ENCODE measurements around the gene AKR1C2.
A peak's percentile ranks its signal among the peaks of the same experiment; 100 is the strongest.
"Not testable (repeated sequence)": the region's sequence is repeated elsewhere in the genome, so short reads cannot be mapped to it uniquely, and the experiment has no call there.

Gene AKR1C2

DNA sequence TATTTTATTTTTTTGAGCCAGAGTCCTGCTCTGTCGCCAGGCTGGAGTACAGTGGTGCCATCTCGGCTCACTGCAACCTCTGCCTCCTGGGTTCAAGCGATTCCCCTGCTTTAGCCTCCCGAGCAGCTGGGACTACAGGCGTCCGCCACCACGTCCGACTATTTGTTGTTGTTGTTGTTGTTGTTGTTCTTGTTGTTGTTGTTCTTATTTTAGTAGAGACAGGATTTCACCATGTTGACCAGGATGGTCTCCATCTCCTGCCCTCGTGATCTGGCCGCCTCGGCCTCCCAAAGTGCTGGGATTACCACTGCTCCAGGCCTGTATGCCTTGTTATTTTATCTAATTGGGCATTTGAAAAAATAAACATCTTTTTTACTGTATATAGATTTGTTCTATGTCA lies 42.1 kb downstream of the AKR1C2 start:
- DNase-seq (ENCODE audit: low read depth, low spot score), result not testable (repeated sequence)

DNA sequence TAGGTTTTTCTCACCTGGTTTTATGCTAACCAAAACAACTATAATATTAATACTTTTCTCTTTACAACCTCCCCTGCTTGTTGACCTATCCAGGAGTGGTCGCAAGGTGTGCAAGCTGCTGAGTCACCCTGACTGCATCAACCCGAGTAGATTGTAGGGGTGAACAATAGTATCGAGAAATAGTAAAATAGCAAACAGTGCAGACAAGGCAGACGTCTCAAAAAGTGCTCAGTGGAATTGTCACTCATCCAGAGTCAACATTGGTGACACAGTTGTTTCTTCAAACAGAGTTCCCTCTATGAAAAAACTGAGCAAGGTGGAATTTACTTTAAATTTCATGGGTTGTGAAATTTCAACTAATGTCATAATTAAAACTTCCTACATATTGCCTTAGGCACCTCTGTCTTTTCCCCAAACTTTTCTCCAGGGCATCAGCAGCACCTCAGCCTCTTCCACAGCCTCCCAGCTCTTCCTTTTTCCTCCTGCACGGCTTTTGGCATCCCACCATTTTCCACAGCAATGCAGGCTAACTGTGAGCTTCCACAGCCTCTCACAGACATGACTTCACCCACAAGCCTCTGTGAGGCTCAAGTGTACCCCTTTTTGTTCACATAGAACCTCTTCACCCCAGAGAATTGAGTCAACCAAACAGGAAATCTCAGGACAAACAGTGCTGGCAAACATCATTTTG lies 46.6 kb downstream of the AKR1C2 start:
- not testable (repeated sequence) for DNase-seq (ENCODE audit: low read depth, low spot score)

DNA sequence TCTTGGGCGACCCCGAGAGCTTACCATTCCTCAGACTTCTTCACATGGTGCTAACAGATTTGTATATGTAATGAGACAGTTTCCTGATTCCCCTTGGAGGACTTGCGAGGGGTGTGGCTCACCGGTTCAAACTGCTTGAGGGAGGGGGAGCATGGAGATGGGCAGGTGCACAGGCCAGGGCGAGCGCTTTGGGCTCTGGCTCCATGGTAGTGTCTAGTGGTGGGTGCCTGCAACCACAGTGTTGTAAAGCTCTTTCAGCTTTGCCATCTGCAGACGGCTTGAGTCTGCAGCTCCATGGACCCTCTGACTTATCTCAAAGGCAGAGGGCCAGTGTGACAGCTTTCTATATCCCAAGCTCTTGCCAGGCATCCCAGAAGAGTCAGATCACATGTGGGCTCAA lies 47.6 kb downstream of the AKR1C2 start:
- not testable (repeated sequence) for DNase-seq (ENCODE audit: low read depth, low spot score)

DNA sequence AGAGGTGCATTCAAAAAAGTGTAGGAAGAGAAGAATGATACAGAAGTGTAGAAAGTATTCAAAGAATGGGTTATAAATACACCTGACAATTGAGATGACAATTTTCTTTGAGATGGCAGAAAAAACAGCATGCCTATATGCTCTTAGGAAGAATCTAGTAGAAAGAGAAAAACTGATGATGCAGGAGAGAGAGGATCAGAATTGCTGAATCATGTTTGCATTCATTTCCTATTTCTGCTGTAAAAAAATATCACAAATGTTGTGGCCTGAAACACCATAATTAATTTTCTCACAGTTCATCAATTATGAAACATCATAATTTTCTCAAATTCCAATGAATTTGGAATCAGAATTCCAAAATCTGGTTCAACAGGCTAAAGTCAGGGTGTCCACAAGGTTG lies 50.3 kb downstream of the AKR1C2 start:
- DNase-seq (ENCODE audit: low read depth, low spot score), result no peak

DNA sequence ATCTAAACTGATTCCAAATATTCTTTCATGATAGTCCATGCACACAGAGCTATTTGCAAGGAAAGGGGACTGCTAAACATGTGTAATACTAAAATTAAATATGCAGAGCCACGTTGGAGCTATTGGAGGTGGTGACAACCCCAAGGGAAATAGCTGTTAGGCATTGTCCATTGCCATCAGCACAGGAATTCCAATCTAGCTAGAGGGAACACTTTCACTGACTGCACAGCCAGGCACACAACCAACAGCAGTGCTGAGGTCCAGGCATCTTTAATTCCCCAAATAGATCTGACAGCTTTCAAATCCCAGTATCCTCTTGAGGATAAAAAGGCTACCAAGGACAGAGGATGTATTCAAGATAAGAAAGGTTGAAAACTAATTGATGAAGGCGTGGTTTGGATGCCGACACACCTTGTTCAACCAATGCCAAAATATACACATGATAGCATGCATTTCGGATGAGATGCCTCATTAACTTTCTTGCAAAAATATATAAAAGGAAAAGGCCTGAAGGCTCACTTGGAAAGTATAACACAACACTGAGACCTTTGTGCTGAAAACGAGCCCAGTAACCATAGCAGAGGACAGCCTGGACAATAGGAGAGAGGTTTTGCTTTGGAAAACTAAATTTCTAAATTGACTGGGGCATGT lies 52.0 kb downstream of the AKR1C2 start:
- peak; percentile 26 for DNase-seq (ENCODE audit: low read depth, low spot score)

DNA sequence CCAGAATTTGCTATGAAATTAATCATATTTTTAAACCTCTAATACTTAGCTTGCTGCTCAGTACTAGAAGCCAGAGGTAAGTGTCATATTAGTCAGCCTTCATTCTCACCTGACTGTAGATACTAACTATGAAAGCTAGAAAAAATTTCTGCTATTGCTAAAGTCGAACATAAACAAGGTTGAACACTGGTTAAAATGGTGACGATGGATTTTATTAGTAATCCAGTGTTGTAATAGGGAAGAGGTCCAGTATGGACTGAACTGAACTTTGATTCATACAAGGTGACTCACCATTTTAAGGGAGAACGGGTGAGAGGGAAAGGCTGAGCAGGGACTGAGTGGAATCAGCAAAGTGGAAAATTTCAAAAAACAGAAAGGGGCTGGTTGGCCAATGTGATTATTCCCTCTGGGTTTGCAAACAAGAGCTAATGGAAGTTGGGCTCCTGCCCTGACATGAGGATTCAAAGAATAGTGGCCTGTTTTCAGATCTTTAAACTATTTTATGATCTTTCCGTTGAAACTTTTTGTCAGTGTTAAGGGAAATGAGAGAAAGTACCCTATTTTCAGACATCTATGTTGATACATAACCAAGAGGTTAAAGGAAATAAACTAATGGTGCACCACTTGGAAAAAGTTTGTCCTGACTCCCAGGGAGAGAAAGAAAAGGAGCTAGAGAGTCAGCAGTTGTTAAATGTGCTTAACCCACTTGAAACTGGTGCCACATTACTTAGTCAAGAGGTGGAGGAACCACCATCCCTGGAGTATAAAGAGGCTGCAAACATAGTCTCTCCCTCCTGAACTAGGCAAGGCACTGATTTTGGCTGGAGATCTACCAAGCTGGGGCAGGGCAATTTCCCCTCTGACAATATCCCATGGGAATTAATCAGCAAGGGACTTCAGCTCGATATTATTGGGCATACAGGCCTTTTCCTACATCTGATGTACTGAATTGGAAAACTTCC lies 55.7 kb downstream of the AKR1C2 start:
- DNase-seq (ENCODE audit: low read depth, low spot score), result peak; percentile 74

DNA sequence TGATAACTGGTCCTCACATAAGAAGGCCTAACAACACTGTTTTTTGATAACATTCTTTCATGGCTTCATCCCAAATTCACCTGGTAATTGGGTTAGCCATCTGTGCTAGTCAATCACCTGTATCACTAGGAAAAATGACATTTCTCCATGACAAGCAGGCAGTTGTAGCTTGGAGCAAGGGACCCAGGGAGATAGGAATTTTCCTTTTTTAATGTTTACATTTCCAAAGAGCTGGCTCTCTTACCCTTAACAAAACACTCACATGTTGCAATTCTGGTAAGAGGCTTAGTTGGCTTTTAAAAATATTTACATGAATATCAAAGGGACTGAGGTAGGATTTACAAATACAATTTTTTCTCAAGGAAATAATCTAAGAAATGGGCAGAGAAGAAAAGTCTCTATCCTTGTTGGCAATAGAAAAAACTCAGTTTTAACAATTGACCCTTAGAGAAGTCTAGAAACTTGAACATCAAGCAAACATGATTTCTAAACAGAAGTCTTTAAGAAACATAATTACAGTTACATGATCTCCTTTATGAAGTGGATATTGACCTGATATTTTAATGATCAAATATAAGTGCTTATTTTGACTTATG lies 56.5 kb downstream of the AKR1C2 start:
- peak; percentile 25 for DNase-seq (ENCODE audit: low read depth, low spot score)

DNA sequence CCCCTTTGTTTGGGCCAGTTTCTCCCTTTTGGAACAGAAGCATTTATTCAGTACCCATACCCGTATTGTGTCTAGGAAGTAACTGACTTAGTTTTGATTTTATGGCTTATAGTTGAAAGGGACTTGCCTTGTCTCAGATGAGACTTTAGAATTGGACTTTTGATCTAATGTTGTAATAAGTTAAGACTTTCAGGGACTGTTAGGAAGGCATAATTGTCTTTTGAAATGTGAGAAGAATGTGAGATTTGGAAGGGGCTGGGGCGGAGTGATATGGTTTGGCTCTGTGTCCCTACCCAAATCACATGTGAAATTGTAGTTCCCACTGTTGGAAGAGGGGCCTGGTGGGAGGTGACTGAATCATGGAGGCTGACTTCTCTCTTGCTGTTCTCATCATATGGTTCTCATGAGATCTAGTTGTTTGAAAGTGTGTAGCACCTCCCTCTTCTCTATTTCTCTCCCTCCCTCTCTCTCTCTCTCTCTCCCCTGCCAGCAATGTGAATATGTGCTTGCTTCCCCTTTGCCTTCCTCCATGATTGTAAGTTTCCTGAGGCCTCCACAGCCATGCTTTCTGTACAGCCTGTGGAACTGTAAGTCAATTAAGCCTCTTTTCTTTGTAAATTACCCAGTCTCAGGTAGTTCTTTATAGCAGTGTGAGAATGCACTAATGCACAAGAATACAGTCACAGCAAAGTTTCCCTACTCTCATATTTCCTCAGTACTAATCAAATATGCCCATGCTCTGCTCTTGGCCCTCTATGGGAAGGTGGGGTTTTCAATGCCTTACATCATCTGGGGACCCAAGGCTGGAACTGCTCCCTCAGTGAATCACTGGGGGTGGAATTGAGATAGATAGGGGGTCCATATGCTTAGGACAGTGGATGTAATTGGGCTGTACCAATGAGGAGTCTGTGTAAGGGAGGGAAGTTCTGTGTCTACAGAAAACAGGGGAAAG lies 57.6 kb downstream of the AKR1C2 start:
- no peak for DNase-seq (ENCODE audit: low read depth, low spot score)

DNA sequence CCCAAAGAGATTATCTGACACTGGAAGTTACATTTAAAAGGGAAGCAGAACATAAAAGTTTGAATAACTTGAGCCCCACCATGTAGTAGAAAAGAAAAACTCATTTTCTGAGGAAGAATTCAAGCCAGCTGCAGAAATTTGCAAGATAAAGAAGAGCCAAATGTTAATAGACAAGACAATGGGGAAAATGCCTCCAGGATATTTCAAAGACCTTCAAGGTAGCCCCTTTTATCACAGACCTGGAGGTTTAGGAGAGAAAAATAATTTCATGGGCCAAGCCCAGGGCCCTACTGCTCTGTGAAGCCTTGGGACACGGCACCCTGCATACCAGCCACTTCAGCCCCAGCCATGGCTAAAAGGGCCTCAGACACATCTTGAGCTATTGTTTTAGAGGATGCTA lies 58.8 kb downstream of the AKR1C2 start:
- DNase-seq (ENCODE audit: low read depth, low spot score), result no peak

DNA sequence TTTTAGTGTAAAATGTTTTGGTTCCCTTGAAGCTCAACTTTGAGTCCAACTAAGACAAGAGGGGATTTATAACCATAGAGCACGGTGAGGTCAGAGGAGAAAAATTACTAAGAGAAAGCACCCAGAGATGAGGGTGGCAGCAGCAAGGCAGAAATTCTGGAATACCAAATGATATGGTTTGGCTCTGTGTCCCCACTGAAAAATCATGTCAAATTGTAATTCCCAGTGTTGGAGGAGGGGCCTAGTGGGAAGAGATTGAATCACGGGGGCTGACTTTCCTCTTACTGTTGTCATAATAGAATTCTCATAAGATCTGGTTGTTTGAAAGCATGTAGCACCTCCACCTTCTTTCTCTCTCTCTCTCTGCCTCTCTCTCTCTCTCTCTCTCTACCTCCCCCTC lies 59.8 kb downstream of the AKR1C2 start:
- DNase-seq (ENCODE audit: low read depth, low spot score), result no peak

DNA sequence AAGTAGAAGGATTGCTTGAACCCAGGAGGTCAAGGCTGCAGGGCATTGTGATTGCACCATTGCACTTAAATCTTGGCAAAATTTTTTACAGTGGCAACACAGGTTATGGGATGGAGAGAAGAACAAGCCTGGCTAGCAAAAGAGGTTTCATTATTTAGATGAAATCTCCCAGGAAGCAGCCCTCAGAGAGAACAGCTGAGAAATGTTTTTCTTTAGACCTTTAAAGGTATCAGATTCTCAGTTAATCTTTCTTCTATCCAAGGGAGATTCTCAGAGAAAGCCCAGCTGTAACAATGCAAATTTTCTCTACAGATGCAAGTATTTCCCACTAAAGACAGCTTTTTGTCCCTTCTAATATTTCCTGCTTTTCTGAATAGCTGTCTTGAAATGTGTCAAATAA lies 60.2 kb downstream of the AKR1C2 start:
- not testable (repeated sequence) for DNase-seq (ENCODE audit: low read depth, low spot score)

DNA sequence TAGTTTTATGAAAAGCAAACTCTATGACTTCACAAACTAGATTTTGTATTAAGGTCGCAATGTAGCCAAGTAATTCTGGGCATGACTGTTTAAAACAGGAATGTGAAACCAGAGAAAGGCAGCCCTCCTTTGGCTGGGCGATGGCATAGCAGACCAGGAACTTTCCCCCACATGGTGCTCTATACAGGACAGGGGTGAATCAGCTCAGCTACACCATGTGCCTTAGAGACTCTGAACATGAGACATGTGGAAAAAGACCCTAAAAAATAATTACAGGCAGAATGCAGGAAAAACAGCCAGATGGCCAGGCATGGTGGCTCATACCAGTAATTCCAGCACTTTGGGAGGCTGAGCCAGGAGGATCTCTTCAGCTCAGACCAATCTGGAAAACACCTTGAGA lies 60.7 kb downstream of the AKR1C2 start:
- DNase-seq (ENCODE audit: low read depth, low spot score), result peak; percentile 56

DNA sequence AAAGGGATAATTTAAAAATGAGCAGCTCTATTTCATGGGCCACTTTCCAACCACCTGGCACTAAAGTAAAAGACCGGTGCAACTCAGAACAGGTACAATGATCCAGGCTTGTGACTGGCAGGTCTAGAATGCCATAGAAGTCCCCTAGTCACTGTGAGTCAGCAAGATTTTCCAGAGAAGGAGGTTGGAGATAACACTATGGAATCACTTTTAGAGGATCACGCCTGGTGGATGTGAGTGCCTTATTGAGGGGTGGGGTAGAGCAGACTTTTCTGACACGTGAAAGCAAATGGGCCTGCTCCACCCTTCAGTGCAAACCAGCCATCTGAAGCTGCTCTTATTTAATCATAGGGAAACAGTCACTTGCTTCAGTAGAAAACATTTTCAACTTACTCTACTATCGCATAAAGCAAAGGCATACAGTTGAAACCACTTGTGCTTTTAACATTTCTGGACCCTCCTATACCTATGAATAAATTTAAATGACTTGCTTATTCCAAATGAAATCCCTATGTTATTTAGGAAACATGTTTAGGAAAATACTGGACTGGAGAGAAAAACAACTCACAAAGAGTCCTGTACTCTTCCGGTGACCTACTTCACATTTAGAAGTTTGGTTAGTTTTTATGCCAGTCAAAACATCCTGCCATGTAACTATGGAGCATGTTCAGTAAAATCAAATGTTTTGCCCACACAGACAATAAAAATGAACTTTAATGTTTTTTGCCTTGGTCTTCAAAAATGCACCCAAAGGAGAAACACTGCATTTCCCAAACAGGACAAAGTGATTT lies 61.9 kb downstream of the AKR1C2 start:
- DNase-seq (ENCODE audit: low read depth, low spot score), result no peak

DNA sequence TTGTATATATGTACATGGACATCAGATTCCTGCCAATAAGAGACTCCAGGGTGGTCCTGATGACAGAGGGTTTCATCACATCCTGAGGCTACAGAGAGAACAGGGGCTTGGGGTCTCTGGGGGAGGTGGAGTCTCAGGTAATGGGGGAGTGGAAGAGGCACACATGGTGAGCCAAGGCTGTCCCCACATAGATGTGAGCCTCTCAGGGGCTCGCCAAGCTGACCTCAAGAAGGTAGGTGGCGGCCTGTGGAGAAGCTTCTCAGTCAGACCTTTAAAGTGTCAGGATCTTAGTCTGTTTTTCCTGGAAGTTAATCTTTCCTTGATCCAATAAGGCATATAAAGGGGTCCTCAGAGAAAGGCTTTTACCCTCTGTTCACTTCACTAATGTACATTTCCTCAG lies 62.7 kb downstream of the AKR1C2 start:
- not testable (repeated sequence) for DNase-seq (ENCODE audit: low read depth, low spot score)

DNA sequence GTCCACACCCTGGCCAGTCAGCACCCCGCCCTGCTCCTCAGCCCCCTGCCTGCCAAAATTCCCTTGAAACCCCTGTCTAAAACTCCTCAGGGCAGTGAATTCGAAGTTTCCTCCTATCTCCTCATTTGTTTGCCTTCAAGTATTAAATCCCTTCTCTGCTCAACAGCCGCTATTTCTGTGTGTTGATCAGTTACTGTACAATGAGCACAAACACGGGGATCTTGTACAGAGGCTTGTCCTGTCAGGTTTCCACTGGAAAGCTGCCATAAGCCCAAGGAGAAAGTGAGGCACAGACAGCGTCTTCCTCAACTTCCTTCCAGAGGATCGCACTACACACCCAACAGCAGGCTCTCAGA lies 63.6 kb downstream of the AKR1C2 start:
- DNase-seq (ENCODE audit: low read depth, low spot score), result not testable (repeated sequence)

DNA sequence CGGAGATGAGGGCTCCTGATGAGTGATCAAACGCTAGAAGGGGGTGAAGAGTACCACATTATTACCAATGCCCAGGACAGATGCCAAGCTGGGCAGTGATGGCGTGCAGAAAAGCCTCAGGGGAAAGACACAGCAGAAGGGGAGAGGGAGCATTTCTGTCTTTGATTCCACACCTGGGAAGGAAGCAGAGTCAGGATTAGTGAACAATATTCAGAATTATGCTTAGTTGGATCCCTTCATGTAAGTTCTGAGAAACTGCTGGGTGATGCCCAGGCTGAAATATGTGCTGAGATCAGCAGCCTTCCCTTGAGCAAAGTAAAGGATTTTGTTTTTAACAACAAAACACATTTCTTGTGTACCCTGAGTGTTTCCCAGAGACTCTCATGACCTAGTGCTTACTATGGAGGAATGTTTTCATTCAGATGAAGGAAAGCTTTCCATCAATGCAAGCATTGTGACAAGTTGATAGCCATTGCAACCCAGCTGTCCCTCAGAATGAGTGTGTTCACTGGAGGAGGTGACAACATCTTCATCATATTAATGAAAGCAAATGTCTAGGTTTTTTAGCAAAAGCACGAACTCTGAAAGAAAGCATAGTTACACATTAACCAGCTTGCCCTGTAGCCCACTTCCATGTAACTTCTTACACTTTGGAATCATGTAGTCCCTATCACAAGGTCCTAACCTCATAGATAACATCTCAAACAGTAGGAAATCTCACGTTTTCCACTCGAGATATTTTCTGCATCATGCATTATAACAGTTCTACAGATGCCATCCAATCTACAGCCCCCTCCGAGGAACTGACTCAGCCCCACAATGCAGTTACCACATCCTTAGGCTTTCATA lies 64.2 kb downstream of the AKR1C2 start:
- no peak for DNase-seq (ENCODE audit: low read depth, low spot score)
